Activated CD8-positive, alpha-beta memory T cell treated with anti-CD3 and anti-CD28 coated beads for 48 hours (primary cell): Measurements from ENCODE around the gene ZNF763.
"Not testable (repeated sequence)": the region's sequence is repeated elsewhere in the genome, so short reads cannot be mapped to it uniquely, and the experiment has no call there.

Experiments used
- DNase-seq, 3 experiments: peaks; one replicate each; pipeline ENCODE4 v3.0.0-alpha.2; 2020; ENCODE audit warnings: low read depth in 2 of 3, low spot score in 2 of 3

The ZNF763 gene

DNA sequence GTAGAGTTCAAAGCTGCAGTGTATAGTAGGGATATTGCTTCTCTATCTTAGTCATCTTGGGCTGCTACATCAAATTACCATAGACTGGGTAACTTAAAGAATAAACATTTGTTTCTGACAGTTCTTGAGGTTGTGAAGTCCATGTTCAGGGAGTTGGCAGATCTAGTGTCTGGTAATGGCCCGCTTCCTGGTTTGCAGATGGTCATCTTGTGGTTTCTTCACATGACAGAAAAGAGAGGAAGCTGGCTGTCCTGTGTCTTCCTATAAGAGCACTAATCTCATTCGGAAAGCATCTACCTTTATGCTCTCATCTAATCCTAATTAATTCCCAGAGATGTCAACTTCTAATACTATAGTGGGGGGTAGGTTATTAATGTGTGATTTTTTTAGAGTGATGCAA is 6.2 kb downstream of the ZNF763 start:
- no peak for DNase-seq

DNA sequence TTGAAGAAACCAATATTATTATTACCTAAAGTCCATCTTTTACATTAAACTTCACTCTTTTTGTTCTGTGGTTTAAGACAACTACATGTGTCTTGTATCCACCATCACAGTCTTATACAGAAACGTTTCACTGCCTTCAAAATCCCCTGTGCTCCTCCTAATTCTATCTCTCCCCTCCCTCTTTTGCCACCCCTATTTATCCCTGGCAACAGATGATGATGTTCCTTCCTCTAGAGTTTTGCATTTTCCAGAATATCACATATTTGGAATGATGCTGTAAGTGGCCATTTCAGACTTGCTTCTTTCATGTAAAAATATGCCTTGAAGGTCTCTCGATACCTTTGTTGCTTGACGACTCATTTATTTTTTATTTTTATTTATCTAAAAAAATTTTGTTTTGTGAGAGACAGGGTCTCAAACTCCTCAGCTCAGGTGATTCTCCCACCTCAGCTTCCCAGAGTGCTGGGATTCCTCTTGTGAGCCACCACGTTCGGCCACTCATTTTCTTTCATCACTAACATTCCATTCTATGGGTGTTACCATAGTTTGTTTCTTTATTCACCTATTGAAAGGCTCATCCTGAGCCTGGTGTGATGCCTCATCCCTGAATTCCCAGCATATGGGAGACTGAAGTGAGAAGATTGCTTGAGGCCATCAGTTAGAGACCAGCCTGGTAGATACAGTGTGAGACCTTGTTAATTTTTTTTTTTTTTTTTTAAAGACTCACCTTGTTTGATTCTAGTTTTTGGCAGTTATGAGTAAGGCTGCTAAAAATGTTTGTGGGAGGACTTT is 8.4 kb downstream of the ZNF763 start:
- DNase-seq = no peak

- DNase-seq = no peak
Measured at GRCh38 chr19:11978492-11979100, 13.8 kb downstream of the ZNF763 start.

DNA sequence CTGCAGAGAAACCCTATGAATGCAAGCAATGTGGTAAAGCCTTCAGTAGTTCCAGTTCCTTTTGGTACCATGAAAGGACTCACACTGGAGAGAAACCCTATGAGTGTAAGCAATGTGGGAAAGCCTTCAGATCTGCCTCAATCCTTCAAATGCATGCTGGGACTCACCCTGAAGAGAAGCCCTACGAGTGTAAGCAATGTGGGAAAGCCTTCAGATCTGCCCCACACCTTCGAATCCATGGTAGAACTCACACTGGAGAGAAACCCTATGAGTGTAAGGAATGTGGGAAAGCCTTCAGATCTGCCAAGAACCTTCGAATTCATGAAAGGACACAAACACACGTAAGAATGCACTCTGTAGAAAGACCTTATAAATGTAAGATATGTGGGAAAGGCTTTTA is 14.7 kb downstream of the ZNF763 start:
- no peak for DNase-seq

- DNase-seq = no peak
Measured at GRCh38 chr19:11982526-11982925, 17.7 kb downstream of the ZNF763 start.

DNA sequence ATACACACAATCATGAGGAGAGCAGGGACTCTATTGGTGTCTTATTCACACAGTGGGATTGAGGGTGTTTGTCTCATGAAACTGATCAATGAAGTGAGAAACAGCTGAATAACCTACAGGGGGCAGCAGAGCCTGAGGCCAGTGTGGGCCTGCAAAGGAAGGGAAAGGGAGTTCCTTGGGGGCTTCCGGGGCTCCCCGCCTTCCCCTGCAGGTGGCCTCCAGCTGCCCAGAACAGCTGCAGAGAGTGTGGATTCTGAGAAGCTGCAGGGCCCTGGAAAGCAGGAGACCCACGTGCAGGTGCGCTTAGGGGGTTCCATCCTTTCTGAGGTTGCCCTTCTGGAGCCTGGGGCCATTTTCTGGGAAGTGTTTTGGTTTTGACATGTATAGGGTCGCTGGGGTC is 20.1 kb downstream of the ZNF763 start:
- no peak for DNase-seq

- DNase-seq = no peak
Measured at GRCh38 chr19:11986754-11987153, 21.9 kb downstream of the ZNF763 start.

GRCh38 chr19:11987405-11988281 is 22.8 kb downstream of the ZNF763 start:
- peak; percentile 70 to 77 (median 71) for DNase-seq

GRCh38 chr19:11989112-11989456 is 24.2 kb downstream of the ZNF763 start:
- DNase-seq = no peak

DNA sequence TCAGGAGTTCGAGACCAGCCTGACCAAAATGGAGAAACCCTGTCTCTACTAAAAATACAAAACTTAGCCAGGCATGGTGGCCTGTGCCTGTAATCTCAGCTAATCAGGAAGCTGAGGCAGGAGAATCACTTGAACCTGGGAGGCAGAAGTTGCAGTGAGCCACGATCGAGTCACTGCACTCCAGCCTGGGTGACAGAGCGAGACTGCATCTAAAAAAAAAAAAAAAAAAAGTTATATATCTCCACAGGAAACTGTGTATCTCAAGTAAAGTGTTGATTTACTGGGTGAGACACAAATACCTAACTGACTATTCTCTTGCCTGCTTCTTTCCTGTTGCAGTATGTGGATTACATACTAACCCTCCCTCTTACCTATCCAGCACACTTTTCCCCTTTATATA is 27.1 kb downstream of the ZNF763 start:
- DNase-seq = not testable (repeated sequence)

GRCh38 chr19:11995174-11995573 is 30.3 kb downstream of the ZNF763 start:
- DNase-seq = no peak

DNA sequence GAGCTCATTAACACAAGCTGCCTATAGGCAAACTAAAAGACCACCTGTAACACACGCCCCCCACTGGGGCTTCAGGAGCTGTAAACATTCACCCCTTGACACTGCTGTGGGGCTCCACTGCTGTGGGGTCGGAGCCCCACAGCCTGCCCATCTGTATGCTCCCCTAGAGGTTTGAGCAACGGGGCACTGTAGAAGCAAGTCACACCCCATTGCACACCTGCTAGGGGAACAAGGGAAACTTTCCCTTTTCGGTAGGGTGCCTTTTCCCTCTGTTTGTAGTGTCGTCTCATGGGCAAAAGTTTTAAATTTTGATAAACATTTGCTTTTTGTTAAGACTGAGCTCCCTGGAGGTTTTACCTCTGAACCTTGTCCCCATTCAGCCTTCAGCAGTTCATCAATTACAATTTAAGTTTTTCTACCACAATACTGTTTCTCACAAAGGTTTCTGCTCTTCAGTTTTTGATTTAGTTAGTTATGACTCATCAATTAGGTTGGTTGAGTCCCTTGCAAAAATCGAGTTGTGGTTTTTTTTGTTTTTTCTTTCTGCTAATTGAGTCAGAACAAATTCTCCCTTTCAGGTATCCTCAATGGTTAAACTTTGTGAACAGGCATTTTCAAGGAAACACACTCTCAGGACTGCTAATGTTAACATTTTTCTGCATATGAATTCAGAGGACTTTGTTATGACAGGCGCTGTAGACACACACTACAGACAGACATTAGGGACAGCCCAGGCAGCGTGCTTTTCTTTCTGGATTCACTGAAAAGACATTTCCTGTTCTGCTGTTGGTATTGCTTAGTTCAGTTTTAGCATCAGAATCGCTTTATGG is 35.5 kb downstream of the ZNF763 start:
- no peak for DNase-seq

- DNase-seq = no peak
Measured at GRCh38 chr19:12015015-12015752, 50.3 kb downstream of the ZNF763 start.

- DNase-seq = no peak
Measured at GRCh38 chr19:12015753-12016116, 50.9 kb downstream of the ZNF763 start.
